HG02610 (cell line): Measurements from ENCODE around the gene GLIPR1L2.
"Not testable (repeated sequence)": the region's sequence is repeated elsewhere in the genome, so short reads cannot be mapped to it uniquely, and the experiment has no call there.

Experiments
- ATAC-seq: cut with Tn5 transposase; IDR thresholded peaks from one replicate; pipeline ENCODE4 v1.9.1; 2021; ENCODE audit warnings: mild to moderate bottlenecking, moderate library complexity; ENCODE audit not compliant: unreplicated experiment

The GLIPR1L2 gene

DNA sequence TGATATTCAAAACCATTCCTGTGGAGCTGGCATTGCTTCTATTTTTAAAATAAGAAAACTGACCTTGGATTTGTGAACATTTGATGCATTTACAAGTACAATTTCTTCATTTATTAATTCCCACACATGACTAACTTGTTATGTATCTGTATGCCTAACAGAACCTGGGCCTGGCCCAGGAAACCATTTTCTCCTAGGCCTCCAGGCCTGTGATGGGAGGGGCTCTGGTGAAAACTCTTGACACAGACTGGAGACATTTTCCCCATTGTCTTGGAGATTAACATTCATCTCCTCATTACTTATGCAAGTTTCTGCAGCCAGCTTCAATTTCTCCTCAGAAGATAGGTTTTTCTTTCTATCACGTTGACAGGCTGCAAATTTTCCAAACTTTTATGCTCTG is 42.0 kb downstream of the GLIPR1L2 start:
- ATAC-seq, result no peak

- ATAC-seq, result no peak
These were observed 46.7 kb downstream of the GLIPR1L2 start for GRCh38 chr12:75437564-75437963.

DNA sequence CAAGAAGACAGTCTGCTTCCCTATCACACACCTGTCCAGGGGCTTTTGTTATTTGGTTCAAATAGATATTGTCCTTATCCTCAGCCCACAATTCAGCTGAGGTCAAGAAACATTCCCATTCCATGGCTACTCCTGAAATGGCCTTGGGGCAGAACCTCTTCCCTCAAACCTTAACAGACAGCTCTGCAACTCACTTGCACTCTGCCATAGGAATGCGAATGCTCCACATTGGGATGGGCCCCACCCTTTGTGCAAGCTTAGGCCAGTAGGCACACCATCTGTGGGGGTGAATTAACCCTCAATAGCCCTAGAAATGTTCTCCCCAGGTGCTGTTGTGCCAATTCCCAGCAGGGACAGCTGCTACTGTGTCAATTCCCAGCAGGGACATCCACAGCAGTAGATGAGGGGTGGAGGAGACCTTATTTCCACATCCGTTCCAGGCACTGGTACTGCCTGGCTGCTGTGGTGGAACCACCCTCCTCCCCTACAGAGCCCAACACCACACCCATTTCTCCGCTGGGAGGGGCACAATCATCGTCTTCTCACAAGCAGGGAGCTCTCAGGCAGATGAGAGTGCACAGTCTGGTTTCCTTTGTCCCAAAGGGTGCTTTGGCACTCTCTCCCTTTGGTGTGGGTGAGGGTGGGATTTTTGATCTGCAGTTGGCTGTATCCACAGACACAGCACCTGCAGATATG is 47.3 kb downstream of the GLIPR1L2 start:
- ATAC-seq, result no peak

- no peak for ATAC-seq
These were observed 48.2 kb downstream of the GLIPR1L2 start for GRCh38 chr12:75439048-75439447.

- ATAC-seq, result no peak
These were observed 49.0 kb downstream of the GLIPR1L2 start for GRCh38 chr12:75439930-75440329.

DNA sequence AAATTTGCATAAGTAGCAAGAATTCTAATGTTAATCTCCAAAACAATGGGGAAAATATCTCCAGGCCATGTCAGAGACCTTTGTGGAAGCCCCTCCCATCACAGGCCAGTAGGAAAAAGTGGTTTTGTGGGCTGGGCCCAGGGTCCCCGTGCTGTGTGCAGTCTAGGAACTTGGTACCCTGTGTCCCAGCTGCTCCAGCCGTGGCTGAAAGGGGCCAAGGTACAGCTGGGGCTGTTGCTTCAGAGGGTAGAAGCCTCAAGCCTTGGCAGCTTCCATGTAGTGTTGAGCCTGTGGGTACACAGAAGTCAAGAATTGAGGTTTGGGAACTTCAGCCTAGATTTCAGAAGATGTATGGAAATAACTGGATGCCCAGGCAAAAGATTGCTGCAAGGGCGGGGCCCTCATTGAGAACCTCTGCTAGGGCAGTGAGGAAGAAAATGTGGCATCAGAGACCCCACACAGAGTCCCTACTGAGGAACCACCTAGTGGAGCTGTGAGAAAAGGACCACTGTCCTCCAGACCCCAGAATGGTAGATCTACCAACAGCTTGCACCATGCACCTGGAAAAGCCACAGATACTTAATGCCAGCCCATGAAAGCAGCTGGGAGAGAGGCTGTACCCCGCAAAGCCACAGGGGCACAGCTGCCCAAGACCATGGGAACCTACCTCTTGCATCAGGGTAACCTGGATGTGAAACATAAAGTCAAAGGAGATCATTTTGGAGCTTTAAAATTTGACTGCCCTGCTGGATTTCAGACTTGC is 51.0 kb downstream of the GLIPR1L2 start:
- ATAC-seq, result not testable (repeated sequence)

- ATAC-seq, result not testable (repeated sequence)
These were observed 51.6 kb downstream of the GLIPR1L2 start for GRCh38 chr12:75442454-75442853.

DNA sequence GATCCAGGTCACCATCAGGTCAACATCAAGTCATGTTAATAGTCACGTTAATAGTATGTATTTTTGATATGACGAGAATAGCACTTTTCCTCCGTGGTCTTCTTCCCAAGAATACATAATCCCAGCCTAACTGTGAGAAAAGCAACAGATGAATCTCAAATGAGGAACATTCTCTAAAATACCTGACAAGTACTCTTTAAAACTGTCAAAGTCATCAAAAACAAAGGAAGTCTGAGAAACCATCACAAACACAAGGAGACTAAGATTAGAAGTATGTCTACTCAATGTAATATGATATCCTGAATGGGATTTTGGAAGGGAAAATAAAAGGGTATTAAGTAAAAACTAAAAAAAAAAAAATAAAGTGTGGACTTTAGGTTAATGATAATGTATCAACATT is 52.8 kb downstream of the GLIPR1L2 start:
- ATAC-seq, result no peak

- no peak for ATAC-seq
These were observed 53.7 kb downstream of the GLIPR1L2 start for GRCh38 chr12:75444429-75445136.

DNA sequence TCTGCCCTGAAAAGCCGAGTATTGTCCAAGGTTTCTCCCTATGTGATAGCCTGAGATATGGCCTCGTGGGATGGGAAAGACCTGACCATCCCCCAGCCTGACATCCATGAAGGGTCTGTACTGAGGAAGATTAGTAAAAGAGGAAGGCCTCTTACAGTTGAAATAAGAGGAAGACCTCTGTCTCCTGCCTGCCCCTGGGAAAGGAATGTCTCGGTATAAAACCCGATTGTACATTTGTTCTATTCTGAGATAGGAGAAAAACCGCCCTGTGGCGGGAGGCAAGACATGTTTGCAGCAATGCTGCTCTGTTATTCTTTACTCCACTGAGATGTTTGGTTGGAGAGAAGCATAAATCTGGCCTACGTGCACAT is 54.2 kb downstream of the GLIPR1L2 start:
- not testable (repeated sequence) for ATAC-seq

GRCh38 chr12:75446857-75447256 is 56.0 kb downstream of the GLIPR1L2 start:
- no peak for ATAC-seq

- no peak for ATAC-seq
These were observed 57.0 kb downstream of the GLIPR1L2 start for GRCh38 chr12:75447691-75448393.

DNA sequence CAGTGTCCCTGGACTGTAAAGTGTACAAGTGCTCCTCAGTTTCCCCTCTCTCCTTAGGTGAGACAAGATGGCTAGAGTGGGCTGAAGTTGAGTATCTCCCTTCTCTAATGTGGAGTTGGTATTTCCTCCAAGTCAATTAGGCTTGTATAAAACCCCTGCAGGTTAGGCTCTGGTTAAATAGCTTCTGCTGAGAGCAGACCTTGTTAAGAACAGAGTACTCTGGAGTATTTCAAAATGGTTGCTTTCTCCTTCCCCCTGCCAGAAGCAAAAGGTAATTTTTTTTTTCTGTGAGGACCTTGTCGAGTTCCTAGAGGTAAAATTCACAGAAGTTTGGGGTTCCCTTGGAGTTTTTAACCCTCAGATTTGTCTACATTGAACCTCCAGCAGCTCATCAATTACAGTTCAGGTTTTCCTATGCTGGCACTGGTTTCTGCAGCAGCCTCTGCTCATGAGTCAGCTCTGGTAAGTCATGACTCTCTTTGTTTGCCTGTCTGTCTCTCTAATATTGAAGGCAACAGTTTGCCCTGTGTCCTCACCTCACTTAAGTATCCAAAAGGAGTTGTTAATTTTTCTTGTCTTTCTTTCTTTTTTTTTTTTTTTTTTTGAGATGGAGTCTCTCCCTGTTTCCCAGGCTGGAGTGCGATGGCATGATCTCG is 61.9 kb downstream of the GLIPR1L2 start:
- ATAC-seq, result no peak

GRCh38 chr12:75455839-75456238 is 65.0 kb downstream of the GLIPR1L2 start:
- no peak for ATAC-seq

DNA sequence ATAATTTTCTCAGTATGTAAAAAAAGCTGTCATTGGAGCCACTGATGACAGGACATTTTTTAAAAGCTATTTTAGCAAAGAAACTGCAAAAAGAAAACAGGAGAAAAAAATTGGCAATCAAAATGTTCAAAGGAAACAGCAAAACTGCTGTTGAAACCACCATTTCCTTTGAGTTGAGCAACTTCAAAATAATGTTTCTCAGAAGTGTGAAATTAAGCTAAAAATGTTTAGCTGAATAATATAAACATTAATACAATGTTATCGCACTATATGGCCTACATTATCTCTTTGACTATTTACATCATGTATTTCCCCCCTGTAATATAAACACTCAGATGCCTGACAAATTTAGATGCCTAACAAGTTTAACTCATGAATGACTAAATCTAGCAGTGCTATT is 66.3 kb downstream of the GLIPR1L2 start:
- no peak for ATAC-seq

DNA sequence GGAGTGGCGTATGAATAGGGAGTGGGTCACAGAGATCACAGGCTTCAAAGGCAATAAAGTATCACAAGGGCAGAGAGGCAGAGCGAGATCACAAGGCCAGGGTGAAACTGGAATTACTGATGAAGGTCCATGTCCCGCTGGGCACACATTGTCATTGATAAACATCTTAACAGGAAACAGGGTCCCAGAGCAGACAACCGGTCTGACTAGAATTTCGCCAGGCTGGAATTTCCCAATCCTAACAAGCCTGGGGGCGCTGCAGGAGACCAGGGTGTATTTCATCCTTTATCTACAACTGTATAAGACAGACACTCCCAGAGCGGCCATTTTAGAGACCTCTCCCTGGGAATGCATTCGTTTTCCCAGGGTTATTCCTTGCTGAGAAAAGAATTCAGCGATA is 67.0 kb downstream of the GLIPR1L2 start:
- not testable (repeated sequence) for ATAC-seq

- ATAC-seq, result no peak
These were observed 68.9 kb downstream of the GLIPR1L2 start for GRCh38 chr12:75459755-75460154.

DNA sequence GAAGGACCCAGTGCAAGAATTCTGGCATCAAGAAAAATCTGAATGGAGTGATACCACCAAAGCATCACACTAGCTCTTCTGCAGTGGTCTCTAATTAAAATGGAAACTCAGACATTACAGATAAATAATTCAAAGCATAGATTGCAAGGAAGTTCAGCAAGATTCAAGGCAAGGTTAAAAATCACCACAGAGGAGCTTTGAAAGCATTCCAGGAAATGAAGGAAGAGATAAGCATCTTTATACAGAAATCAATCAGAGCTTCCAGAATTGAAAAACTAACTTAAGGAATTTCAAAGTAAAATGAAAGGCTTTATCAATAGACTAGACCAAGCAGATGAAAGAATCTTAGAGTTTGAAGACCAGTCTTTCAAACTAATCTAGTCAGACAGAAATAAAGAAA is 69.3 kb downstream of the GLIPR1L2 start:
- no peak for ATAC-seq

GRCh38 chr12:75471902-75472890 is 81.3 kb downstream of the GLIPR1L2 start:
- ATAC-seq, result peak; percentile 63

- ATAC-seq, result no peak
These were observed 83.2 kb downstream of the GLIPR1L2 start for GRCh38 chr12:75474116-75474515.
